GF-D8 (cell line): ENCODE measurements around the gene CEBPE.

Source experiments
- DNase-seq: peaks from one replicate; lab custom pipeline; 2025; lab: John Stamatoyannopoulos, UW

Gene CEBPE

GRCh38 chr14:23102801-23103200 is 16.3 kb downstream of the CEBPE start:
- DNase-seq = no peak

DNA sequence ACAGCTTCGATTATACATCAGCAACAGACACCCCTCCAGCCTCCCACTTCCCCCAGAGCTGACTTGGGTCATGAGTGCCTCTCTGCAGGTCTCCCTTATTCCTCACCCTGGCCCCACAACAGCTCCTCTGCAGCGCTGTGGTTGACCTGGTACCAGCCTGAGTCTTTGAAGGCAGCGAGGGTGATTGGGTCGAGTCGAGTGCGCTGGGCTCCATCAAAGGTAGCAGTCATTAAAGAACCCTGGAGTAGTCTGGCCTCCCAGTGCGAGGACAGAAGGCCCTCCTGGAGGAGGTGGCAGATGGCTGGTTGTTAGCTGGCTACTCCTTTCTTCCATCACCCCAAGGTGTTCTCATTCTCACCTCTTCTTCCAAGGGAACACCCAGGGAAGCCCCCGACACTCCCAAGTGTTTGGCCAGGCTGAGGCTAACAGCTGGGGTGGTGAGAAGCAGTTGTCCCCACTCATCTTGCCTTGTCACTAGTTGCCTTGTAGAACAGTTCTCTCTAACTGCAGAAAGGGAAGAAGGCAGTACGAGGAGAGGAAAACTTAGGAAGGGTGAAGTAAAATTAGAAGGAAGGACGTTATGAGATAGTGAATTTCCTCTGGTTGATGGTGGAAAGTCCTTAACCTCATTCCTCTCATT is 16.9 kb downstream of the CEBPE start:
- DNase-seq = no peak

DNA sequence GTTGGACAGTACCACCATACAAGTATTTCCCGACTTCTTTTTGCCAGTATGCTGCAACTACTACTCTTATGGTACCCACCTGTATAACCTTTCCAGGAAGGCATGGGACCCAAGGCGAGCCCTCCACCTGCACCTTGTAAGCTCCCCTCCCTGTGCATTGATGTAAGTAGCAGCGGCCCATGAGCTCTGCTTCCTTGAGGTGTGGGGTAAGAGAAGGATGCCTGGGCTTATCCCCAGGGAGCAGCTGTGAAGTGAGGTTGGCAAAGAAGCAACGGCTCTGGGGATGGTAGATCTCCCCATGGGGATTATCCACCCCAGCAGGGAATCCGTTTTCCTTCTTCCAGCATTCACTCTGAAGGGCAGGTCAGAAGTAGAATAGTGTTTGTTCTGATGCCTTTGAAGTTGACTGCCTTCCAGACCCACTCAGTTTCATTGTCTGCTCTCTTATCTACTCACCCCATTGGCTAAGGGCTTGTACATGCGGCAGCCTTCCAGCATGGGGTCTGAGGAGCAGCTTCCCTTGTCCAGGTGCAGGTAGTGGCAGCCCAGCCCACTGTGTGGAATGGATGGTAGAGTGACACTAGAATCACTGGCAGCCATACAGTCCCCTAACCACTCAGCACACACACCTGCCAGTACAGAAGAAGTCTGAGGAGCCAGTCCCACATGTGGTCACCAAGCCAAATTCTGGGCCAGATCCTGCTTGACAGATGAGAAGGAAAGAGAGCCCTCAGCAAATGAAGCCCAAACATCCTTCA is 17.7 kb downstream of the CEBPE start:
- no peak for DNase-seq

- DNase-seq = no peak
These were observed 19.7 kb downstream of the CEBPE start for GRCh38 chr14:23099212-23099861.

DNA sequence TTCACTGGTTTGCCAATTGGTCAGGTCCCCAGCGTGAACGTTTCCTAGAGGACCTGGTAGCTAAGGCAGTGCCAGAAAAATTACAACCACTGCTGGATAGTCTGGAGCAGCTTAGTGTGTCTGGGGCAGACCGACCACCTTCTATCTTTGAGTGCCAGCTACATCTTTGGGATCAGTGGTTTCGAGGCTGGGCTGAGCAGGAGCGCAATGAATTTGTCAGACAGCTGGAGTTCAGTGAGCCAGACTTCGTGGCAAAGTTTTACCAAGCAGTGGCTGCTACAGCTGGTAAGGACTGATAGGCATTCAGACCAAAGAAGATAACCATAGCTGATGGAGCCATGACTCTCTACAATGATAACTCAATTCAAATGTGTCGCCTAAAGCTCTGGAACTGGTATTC is 21.3 kb downstream of the CEBPE start:
- no peak for DNase-seq

DNA sequence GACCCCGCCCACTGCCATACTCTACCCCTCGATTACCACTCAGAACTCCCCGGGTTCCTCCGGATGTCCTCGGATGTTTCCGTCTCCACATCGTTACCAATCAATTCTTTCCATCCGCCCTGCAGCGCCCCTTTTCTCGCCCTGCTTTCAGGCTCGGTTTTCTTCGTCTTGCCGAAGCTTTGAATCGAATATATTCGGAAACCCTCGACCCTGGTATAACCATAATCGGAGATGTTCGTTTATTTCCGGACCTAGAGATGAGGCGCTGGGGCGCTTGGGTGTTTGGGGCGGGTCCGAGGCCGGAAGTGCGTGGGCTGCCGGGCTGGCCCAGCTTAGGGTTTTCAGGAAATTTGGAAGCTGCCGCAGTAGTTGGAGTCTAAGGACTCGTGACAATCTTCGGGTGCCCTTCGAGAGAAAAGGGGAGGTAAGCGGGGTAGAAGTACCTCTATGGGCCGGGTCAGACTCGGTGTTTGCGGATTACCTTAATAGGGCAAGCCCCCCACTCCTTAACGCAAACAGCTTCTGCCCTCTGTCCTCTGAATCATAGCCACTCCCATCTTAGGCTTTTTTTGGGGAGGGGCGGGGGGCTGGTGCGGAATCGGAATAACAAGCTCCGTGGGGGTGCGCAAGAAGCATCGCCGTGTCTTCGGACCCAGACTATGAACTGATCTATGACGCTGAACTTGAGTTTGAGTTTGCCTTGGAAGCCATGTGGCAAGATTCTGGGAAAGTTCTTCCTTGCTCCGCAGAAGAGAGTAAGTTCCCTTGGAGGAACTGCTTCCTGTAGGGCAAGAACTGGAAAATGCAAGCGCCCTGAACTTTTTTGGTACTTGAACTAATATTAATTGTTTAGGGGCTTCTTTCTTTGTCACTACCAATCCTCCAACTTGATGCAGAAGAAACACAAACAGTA is 23.6 kb downstream of the CEBPE start, which contains the start of gene C14orf119:
TSS of gene C14orf119 (plus strand) at position 310 of the 913 bp plus-strand sequence. CDS start 2,154 bp downstream, outside the sequence.
- DNase-seq = no peak

DNA sequence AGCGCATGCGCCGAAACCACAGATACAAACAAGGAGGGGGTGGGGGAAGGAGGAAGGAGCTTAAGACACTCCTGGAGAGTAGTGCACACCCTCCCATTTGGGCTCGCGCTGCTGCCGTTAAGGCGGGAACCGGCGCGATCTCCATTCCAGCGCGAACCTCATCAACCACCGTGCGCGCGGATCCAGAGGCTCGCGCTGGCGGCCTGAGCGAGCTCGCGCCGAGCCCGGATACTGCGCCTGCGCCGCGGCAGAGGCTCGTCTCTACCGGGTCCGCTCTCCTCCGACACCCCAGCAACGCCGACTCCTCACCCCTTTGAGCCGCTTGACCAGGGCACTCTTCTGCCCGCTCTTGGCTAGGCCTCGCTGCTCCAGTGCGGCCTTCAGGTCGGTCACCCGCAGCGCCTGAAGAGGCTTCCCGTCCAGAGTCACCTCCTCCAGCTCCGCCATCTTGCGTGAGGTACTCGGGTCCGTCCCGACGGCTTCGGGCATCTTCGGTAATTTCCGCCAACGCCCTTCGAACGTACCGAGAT is 24.3 kb downstream of the CEBPE start, which contains the start of gene ACIN1:
TSS of gene ACIN1 (minus strand) at position 471 of the 530 bp plus-strand sequence. CDS start at position 447, 24 bp downstream.
- no peak for DNase-seq

DNA sequence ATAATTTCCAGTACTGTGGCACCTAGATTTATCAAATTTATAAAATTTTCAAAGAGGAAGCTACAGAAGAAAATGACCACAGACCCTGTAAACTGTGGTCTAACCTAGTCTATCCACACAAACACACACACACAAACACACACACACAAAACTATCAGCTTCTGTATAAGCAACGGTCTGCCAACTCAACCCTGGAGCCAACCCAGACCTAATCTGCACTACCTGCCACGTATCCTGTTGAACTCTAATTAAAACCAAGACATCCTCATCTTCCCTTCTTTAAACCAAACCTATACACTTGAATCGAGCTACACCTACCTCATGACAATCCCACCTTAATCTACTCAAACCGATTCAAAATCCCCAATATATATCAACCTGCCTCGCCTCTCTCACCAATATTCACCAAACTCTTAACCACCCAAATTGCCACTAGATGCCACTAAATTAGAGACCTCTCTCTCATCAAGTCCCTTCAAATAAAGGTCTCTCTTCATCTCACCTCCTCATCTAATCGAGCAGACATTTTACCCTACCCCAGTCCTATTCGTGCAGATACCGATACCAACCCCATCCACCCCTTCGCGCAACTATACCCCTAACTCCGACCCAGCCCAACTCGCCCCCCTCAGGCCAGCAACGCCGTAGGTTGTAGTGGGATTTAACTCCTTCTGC is 24.9 kb downstream of the CEBPE start:
- no peak for DNase-seq

DNA sequence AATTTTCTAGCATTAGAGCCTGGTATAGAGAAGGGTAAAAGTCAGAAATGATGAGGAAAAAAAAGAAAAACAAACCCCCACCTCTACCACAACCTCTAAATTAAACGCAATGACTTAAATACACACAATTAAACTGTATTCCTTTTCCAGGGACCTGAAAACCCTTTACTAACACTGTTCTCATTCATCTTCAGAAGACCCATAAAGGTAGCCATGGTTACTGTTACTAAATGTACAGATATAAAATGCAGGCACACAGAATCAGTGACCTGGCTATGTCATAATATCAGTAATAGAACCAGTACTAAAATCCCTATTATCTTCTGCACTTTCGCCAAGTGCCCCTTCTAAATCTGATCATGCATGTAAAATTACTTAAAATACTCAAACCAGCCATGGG is 25.5 kb downstream of the CEBPE start:
- no peak for DNase-seq

- no peak for DNase-seq
These were observed 26.0 kb downstream of the CEBPE start for GRCh38 chr14:23093104-23093503.

DNA sequence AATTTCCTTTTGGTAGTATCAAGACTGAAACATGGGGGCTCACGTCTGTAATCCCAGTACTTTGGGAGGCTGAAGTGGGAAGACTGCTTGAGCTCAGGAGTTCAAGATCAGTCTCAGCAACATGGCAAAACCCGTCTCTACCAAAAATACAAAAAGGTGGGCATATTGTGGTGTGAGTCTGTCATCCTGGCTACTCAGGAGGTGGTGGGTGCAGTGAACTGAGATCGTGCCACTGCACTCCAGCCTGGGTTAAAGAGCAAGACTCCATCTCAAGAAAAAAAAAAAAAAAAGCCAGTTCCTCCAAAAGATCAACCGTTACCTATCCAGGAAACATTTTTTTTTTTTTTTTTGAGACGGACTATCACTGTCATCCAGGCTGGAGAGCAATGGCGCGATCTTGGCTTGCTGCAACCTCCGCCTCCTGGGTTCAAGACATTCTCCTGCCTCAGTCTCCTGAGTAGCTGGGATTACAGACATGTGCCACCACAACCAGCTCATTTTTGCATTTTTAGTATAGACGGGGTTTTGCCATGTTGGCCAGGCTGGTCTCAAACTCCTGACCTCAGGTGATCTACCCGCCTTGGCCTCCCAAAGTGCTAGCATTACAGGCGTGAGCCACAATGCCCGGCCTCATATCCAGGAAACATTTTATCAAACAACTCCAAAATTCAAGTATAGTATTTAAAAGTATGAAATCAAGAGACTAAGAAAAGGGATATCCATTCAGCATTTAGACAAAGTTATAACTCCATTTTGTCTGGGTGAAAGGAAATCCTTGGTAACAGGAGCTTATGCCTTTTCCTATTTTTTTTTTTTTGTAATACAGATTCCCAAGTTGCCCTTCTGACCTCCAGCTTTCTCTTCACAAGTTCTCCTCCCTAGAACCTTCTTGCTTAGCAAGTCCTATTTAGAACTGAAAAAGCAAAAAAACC is 27.5 kb downstream of the CEBPE start:
- DNase-seq = no peak

- no peak for DNase-seq
These were observed 28.8 kb downstream of the CEBPE start for GRCh38 chr14:23090254-23090636.

- no peak for DNase-seq
These were observed 29.4 kb downstream of the CEBPE start for GRCh38 chr14:23089498-23090253.

GRCh38 chr14:23086565-23086964 is 32.5 kb downstream of the CEBPE start:
- DNase-seq = no peak

DNA sequence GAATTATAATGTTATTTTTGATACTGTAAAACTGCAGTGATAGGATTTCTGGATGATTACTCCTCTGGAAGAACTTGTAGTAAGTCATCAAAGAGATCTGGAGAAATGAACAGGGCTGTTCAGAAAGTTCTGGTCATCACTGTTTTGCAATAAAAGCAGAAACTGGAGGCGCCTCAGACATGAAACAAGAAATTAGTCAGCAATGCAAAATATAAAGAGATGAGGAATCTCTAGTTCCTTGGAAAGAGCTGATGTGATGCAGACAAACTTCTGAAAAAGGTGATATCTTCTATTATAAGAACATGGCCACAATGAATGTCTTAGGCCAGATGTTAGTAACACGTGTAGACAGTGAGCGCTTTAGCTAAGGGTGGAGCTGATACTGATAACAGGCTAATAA is 33.6 kb downstream of the CEBPE start:
- DNase-seq = no peak

GRCh38 chr14:23080474-23080873 is 38.6 kb downstream of the CEBPE start:
- DNase-seq = no peak

- DNase-seq = no peak
These were observed 39.3 kb downstream of the CEBPE start for GRCh38 chr14:23079716-23080115.

- no peak for DNase-seq
These were observed 40.4 kb downstream of the CEBPE start for GRCh38 chr14:23078692-23079116.

GRCh38 chr14:23077962-23078361 is 41.1 kb downstream of the CEBPE start:
- DNase-seq = no peak
